Measurements from ENCODE around the gene PXMP4.

PXMP4 gene

DNA sequence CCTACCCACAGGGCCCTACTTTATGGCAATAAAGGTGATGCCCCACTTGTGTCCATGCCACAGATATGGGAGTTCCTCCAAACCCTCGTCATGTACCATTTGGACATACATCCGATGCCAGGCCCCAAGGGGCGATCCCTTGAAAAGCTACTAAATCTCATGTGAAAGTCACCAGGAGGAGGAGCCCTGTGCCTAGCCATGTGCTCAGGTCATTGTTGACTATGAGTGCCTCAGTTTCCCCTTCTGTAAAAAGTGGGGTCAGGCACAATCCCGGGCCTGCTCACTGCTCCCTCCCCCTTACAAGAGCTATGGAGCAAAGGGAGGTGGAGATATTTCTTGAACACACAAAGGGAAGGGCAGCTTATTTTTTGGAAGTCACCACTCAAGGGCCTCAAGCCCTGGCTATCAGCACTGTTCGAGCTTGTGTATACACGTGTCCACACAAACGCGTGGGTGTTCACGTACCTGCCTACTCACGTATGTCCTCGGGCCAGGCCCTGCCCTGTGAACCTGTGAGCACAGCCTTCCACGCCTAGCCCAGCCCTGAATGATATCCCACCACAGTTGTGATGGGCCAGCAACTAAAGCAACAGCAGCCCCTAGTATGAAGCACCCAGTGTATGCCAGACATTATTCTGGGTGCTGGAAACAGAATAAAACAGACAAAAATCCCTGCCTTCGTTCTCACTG is 51.5 kb downstream of the PXMP4 start:
- DNase-seq (ENCODE audit: low spot score) = no peak

DNA sequence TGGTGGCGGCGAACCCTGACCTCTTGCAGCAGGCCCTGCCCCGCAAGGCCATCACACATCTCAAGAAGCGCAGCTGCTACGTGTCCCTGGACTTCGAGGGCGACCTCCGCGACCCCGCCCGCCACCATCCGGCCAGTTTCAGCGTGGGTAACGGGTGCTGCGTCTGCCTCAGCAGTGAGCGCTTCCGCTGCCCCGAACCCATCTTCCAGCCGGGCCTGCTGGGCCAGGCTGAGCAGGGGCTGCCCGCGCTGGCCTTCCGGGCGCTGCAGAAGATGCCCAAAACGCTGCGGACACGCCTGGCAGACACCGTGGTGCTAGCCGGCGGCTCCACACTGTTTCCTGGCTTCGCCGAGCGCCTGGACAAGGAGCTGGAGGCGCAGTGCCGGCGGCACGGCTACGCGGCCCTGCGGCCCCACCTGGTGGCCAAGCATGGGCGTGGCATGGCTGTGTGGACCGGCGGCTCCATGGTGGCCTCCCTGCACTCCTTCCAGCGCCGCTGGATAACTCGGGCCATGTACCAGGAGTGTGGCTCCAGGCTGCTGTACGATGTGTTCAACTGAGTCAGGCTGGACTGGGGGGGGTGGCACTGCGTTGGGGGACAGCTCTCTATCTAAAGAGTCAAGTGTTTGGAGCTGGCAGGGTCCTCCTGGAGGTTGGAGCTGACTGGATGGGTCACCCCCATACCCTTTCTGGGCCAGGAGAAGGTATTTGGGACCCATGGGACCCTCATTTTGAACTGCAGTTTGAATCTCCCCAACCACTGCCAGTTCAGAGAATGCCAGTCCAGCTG is 52.2 kb downstream of the PXMP4 start:
- DNase-seq (ENCODE audit: low spot score) = peak; percentile 63

DNA sequence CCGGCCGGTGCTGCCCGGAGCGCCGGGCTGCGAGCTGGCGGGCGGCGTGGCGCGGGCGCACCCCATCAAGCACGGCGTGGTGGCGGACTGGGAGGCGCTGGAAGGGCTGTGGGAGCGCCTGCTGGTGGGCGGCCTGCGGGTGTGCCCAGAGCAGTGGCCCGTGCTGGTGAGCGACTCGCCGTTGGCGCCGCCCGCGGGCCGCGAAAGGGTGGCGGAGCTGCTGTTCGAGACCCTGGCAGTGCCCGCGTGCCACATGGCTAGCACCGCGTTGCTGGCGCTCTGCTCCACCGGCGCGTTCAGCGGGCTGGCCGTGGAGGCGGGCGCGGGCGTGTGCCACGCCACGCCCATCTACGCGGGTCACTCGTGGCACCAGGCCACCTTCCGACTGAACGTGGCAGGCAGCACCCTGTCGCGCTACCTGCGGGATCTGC is 52.9 kb downstream of the PXMP4 start:
- DNase-seq (ENCODE audit: low spot score) = no peak

DNA sequence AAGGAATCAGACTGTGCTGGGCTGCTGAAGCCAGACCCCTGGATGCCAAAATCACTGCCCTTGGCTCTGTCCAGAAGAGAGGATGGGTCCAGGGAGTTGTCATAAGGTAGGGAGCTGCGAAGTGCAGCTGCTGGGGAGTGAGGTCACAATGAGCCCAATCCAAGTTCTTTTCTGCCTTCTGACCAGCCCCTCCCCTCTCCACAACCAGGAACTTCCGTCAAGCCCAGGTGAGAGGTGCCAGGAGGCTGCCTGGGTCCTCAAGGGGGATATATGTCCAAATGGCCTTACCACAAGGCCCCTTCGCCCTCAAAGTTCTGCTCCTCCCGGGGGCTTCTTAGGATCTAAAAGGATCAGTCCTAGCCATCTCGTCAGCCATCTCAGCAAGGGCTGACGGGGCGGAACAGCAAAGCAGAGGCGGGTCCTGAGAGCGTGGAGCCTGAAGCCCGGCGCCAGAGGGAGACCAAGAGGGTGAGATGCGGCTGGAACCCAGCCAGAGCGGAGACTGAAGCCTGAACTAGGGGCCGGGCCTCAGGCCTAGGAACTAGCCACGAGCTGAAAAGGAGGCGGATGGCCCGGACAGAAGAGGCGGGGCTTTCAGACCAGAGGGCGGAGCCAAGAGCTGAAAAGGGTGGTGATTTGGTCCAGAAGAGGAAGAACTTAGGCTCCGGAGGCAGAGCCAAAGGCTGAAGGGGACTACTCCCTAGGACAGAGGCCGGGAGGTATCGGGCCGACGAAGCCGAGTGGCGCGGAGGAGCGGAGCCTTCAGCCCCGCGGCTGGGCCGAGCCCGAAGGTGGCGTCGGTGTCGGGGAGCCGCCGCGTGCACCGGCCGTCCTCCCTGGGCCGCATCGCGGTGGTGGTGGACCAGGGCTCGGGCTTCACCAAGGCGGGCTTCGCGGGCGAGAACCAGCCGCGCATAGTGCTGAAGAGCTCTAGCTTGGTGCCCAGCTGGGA is 53.5 kb downstream of the PXMP4 start, which contains the start of gene ACTL10:
TSS of gene ACTL10 (plus strand) at position 651 of the 952 bp plus-strand sequence. CDS start 555 bp downstream, outside the sequence.
- DNase-seq (ENCODE audit: low spot score) = peak; percentile 73

DNA sequence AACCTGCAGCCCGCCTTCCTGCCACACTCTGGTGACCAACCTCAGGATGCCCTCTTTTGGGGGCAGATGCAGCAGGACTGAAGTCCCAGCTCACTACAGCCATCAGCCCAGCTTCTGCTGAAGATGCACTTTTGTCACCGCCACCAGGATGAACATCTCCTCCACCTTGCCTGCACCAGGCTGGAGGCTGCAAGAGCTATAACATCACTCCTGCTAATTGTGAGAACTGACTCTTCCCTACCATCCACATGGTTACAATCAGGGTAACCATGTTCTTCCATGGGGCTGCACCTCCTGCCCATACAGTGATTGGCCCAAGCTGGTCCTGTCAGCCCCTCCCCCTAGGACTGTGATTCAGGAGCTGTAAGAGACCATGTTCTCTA is 55.4 kb downstream of the PXMP4 start:
- peak; percentile 45 for DNase-seq (ENCODE audit: low spot score)

DNA sequence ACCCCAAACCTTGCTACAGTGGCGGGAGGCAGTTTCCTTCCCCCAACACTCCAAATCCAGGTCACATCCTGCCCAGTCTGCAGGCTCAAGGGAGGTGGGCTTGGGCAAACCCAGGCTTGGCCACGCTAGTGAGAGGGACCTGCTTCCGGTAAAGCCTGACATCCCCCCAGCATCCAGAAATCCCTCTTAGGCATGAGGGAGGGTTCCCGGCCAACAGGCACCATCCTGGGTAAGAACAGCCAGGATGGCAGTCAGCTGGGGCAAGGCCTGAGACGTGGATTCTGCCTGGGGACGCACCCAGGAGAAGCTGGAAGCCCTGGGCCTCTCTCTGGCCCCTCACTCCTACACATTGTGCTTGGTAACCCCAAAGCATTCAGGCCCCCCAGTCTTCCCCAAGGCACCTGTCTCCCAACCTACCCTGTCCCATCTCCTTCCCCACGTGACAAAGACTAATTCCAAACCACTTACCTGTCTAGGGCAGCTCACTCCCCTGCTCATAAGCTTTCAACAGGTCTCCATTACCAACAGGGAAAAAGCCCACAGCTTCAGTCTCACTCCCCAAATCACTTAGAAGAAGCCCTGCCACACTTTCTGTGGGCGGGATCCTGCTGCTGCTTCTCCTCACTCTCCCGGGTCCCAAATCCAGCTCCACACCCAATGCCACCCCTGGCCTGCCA is 55.9 kb downstream of the PXMP4 start:
- DNase-seq (ENCODE audit: low spot score) = no peak

DNA sequence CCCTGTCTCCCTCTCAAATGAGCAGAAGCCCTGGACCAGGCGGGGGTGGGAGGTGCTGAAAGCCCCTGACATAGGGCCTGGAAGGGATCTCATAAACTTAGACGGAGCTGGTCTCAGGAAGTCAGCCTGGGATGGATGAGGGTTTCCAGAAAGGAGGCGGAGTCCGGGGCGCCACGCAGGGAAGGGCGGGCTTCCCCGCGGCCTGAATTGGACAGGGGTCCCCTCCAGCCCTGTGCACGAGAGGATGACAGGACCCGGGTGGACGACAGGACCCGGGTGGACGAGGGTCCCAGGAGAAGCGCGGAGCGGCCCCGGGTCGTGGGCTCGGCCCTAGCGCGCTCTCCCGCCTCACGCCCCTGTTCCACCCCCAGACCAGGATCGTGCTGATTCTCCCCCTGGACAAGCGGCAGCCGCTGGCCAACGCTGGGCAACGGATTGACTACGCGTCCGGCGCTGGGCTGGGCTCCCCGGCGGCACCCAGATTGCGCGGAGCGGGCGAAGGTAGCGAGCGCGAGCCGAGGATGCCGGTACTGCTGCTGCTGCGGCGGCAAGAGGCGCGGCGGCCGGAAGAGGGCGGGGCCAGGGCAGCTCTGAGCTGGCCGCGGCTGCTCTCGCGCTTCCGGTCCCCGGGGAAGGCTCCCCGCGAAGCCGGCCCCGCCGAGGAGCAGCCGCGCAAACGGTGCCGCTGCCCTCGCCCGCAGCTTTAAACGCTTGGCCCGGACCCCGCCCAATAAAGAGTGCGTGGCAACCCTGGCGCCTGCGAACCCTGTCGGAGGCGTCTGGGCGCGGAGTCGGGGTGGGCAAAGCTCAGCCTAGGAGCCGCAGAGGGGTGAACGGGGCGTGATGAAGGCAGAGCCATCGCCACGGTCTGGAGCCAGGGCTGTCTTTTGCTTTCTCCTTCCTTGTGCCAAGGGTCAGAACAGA is 56.7 kb downstream of the PXMP4 start:
- DNase-seq (ENCODE audit: low spot score) = peak; percentile 58

DNA sequence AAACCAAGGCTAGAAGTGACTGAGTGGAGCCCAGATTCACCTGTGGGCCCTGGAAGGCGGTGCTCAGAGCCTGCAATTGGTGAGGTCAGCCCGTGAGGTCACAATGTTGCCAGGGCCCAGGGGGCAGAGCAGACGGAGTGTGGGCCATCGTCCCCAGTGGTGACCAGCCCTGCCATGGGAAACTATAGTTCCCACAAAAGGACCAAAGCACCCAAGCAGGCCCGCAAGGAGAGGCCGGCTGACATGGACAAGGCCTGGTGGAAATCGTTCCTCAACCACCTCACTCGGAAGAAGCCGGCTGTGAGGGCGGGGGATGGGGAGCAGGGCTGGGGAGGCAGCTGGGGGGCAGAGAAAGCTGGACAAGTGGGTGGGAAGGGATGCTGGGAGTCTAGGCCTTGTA is 57.9 kb downstream of the PXMP4 start, which contains the start of gene C20orf144:
TSS of gene C20orf144 (plus strand) at position 156 of the 400 bp plus-strand sequence. CDS start at position 175, 19 bp downstream.
- DNase-seq (ENCODE audit: low spot score) = no peak

DNA sequence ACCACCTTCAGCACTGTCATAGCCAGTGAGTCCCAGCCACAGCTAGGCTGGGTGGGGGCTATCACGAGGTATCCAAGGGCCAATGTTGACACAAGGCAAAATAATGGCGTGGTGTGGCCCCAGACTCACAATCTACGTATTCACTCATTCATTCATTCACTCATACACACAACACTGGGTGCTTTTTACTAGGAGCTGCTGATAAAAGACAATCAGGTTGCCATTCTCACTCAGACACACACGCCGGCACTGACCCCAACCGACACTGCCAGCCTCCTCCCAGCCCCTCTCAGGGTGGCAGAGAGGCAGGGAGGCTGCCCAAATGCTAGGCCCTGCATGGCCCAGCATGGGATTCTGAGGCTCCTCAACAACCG is 59.4 kb downstream of the PXMP4 start:
- no peak for DNase-seq (ENCODE audit: low spot score)

DNA sequence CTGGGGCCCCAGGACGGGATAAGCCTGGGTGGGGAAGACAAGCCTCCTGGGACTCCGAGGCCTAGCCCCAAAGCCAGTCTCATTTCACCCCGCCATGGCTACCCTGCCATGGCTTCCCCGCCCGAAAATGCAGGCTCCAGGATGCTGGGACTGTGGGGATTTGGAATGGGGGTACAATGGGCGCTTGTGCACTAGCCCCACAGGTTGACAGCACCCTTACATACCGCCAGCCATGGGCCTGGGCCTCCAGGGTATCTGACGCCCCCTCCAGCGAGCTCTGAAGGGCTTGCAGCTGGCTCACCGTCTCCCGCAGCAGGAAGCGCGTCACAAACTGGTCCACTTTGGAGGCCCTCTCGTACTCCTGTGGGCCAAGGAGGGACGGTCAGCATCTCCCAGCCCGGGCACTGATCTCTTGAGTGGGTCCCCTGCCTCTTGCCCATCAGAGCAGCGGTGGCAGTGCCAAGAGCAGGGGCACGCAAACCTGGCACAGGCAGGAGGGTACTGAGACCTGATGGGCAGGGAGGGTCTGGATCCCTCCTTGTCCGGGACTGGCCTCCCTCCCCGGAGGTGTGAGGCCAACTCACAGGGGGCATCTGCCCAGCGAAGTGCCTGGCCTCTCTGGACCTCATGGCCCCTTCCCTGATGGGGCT is 60.0 kb downstream of the PXMP4 start:
- DNase-seq (ENCODE audit: low spot score) = no peak

DNA sequence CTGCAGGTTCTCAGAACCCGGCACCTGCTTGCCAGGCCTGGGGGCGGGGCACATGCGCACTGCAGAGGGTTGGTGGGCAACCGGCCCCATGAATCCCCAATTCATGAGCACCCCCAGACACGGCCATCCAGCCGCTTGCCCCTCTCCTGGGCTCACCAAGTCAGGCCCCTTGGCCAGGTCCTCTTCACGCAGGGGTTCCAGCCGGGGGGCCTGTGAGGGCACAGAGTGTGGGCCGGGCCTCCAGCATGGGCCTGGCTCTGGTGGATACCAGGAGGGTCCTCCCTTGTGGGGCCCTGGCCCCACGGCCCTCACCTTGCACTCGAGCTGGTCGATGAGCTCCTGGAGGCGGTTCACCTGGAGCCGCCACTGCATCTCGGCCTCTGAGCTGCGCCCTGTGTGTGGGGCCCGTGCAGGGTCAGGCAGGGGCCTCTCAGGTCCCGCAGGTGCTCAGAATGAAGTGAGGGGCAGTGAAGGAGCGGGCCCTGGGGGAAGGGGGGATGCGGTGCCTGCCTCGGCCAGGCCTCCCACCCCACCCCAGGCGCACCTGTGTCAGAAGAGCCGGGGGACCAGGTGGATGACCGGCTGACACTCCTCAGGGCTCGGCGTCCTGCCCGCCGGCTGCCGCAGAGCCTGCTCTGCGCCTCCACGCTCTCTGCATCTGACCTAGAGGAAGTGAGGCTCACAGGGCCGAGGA is 60.6 kb downstream of the PXMP4 start:
- DNase-seq (ENCODE audit: low spot score) = no peak

DNA sequence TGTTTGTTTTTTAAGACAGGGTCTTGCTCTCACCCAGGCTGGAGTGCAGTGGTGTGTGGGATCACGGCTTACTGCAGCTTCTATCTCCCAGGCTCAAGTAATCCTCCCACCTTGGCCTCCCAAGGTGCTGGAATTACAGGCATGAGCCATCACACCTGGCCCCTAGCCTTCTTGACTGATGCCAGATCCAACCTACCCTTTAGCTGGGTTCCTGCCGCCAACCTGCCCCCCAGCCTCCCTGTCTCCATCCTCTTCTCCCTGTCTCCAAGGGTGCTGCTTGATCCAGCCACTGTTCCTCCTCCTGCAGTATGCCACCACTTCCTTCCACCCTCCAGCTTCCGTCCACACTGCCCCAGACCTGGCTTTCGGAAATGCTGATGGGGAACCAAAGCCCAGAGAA is 61.2 kb downstream of the PXMP4 start:
- no peak for DNase-seq (ENCODE audit: low spot score)

DNA sequence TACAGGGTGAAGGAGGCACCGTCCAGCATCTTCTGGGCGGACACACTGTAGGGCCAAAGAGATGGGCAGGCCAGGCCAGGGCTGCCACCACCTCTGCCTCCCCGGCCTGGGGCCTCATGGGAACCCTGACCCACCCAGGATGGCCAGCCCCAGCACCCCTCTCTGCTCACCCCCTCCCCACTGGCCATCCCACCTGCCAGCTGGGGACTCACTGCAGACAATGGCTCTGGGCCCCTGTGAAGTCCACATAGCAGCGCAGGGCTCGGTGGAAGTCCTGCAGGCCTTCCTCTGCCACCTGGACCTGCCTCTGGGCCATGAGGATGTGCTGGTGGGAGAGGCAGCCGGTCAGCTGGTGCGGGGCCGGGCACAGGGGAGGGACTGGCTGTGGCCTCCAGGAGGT is 61.6 kb downstream of the PXMP4 start:
- DNase-seq (ENCODE audit: low spot score) = no peak

DNA sequence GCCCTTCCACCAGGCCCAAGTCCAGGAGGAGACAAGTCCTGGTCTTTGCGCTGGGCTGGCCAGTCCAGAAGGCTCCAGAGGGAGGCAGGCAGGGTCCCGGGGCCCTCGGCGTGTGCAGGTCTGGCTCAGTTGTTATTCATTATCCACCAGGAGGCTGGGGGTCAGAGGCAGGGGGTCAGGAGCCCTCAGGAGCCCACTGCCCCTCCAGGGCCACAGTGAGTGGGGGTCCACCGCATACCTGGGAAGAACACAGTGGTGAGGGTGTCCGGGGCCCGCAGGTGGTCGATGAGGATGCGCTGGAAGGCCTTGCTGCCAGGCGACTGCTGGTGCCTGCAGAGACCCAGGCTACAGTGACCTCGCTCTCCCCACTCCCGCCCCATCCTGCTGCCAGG is 62.4 kb downstream of the PXMP4 start:
- no peak for DNase-seq (ENCODE audit: low spot score)

DNA sequence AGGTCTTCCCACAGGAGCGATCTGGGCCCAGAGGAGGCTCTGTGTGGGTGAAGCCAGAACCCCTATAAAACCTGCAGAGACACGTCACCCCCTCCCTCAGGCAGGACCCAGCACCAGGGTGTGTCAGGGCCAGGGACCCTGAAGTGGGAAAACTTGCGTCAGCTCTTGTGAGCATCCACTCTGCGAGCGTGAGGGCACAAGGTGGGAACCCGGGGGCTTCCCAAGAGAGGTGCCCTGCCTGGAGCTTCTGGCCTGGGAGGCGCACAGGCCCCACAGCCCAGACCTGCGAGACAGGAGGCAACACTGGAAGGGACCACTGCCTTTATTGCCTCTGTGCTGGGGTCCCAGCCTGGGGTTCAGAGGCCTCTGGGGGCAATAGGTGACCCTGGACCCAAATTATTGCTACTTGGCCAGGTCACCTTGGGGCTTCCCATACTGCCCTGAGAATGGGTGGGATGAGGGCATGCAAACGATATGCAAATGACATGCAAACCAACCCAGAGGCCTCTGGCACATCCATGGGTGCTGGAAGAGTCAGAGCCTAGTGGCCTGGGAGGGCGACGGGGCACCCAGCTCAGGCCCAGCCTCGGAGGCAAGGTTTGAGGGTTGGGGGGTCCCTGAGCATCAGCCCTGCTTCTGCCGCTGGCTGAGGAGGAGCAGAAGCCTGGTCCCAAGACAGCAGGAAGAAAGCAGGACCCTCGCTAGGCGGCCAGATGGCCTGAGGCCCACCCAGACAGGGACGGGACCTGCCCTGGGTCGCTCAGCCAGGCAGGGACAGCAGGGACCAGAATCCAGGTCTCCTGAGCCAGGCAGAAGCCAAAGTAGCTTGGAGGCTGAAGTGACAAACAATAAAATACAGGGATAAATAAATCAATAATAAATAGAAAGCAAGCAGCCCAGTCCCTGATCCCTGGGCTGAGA is 63.1 kb downstream of the PXMP4 start:
- DNase-seq (ENCODE audit: low spot score) = no peak

DNA sequence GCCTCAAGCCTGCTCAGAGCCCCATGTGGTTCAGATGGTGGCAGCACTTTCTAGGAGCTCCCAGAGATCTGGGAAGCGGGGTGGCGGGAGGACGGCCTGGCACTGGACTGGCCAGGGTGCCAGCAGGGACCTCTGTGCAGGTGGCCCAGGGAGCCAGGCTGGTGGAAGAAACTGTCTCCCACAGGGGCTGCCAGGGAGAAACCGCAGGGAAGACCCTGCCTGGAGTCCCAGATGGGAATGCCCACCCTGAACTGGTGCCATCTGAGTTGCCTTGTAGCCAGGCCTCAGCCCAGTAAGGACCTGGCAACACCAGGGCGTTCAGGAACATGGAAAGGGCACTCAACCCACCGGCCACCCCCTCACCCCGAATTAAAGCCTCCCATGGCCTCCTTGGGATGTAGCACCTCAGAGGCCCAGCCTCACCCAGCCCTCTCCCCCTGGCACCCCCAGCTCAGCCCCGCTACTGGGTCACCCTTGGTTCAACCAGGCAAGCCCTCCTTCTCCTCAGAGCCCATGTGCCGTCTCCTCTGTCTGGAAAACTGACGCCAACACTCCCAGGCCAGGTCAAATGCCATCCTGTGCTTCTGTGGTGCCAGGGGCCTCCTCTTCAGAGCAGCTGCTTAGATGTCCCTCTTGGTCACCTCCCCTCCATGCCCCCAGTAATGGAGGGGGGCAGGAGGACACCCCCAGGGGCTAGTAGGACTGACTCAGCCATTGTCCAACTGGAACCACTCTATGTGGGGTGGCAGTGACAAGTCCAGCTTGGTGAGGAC is 63.9 kb downstream of the PXMP4 start:
- DNase-seq (ENCODE audit: low spot score) = no peak

DNA sequence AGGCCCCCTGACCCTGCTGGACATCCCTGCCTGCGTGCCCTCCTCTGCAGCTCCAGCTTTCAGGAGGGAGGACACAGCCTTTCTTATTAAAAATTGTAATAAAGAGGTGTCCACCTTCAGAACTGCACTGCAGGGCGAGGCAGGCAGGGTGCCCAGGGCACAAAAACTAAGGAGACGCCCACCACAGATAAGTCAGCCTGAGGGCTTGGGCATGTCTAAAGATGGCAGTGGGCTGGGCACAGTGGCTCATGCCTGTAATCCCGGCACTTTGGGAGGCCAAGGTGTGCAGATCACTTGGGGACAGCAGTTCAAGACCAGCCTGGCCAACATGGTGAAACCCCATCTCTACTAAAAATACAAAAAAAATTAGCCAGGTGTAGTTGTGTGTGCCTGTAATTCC is 64.9 kb downstream of the PXMP4 start:
- DNase-seq (ENCODE audit: low spot score) = no peak
